ENCODE data around the gene FAM217B.
A peak's percentile ranks its signal among the peaks of the same experiment; 100 is the strongest.
"Not testable (repeated sequence)": the region's sequence is repeated elsewhere in the genome, so short reads cannot be mapped to it uniquely, and the experiment has no call there.

FAM217B gene

GRCh38 chr20:59938221-59938620 lies 2.0 kb upstream of the FAM217B start:
- no peak for FAIRE-seq

GRCh38 chr20:59938696-59939051 lies 1.5 kb upstream of the FAM217B start:
- peak; percentile 10 for DNase-seq (ENCODE audit: low spot score)
- FAIRE-seq: no peak

More at GRCh38 chr20:59938221-59938620, 2.0 kb upstream of the FAM217B start:
- DNase-seq (ENCODE audit: low spot score): peak; percentile 24

- DNase-seq (ENCODE audit: low spot score) (no peak), FAIRE-seq (no peak)
Measured at GRCh38 chr20:59939052-59939878, 924 bp upstream of the FAM217B start.

- DNase-seq (ENCODE audit: low spot score) (no peak), FAIRE-seq (no peak)
Measured at GRCh38 chr20:59939879-59940128, 385 bp upstream of the FAM217B start.

- DNase-seq (ENCODE audit: low spot score) (no peak), FAIRE-seq (no peak)
Measured at GRCh38 chr20:59940956-59941294, 736 bp downstream of the FAM217B start.

GRCh38 chr20:59942245-59942644 lies 2.1 kb downstream of the FAM217B start:
- FAIRE-seq (no peak), DNase-seq (ENCODE audit: low spot score) (no peak)

DNA sequence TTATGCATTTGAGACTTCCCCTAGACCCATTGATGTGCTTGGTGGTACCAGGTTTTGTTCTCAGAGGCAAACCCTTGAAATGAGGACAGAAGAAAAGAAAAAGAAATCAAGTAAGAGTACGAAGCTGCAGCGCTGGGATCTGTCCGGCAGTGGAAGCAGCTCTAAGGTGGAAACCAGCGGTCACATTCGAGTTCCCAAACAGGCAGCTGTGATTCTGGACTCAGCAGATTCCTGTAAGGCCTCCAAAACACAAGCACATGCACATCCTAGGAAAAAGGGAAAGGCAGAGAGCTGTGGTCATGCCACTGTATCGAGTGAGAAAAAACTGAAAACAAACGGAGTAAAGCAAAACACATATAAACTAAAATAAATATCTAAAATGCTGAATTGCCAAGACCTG lies 4.5 kb downstream of the FAM217B start:
- no peak for FAIRE-seq
- no peak for DNase-seq (ENCODE audit: low spot score)

DNA sequence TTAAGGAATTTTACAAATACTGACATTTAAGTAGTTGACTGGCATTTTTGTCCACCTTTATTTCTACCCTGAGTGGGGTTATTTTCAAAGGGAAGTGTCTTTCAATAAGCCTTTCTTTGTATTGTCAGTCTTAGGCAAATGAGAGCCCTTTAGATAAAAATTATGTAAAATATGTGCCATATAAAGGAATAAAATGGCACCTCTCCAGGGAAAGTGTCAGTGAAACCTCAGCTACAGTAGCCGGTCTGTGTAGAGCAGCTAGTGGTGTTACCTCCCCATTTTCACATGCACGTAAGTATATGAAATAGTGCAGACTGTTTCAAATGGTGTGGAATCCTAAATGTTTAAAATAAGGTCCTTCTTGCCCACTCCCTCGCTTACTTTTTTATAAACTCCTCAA lies 5.0 kb downstream of the FAM217B start:
- DNase-seq (ENCODE audit: low spot score) (no peak), FAIRE-seq (no peak)

- FAIRE-seq (no peak), DNase-seq (ENCODE audit: low spot score) (no peak)
Measured at GRCh38 chr20:59945731-59946130, 5.5 kb downstream of the FAM217B start.

DNA sequence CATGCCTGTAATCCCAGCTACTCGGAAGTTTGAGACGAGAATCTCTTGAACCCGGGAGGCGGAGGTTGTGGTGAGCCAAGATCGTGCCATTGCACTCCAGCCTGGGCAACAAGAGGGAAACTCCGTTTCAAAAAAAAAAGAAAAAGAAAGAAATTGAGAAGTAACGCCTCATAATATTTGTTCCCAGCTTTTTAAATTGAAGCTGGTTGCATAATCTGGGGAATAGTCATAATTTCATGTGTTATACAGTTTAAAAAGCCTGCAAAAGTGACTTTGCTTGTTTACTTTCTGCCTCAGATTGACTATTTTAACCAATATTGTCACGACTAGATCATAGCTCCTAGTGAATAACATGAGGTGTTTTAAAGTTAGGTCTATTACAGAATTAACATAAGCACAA lies 7.2 kb downstream of the FAM217B start:
- no peak for FAIRE-seq
- DNase-seq (ENCODE audit: low spot score): no peak

DNA sequence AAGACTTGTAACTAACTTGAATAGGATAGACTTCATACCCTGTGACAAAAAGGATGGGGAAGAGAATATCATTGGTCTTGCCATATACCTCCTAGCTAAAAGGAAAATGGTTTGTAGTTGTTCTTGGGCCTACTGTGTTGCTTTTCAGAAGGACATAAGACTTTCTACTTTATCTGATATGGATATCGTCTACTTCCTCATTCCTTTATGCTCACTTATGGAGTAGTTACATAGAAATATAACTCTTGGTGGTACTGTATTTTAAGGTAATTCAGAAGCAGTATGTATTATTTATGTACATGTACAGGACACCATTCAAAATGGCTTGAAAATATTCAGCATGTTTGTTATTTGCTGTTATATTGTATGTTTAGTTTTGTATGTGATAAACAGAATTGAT lies 8.0 kb downstream of the FAM217B start:
- FAIRE-seq: no peak
- DNase-seq (ENCODE audit: low spot score): no peak

DNA sequence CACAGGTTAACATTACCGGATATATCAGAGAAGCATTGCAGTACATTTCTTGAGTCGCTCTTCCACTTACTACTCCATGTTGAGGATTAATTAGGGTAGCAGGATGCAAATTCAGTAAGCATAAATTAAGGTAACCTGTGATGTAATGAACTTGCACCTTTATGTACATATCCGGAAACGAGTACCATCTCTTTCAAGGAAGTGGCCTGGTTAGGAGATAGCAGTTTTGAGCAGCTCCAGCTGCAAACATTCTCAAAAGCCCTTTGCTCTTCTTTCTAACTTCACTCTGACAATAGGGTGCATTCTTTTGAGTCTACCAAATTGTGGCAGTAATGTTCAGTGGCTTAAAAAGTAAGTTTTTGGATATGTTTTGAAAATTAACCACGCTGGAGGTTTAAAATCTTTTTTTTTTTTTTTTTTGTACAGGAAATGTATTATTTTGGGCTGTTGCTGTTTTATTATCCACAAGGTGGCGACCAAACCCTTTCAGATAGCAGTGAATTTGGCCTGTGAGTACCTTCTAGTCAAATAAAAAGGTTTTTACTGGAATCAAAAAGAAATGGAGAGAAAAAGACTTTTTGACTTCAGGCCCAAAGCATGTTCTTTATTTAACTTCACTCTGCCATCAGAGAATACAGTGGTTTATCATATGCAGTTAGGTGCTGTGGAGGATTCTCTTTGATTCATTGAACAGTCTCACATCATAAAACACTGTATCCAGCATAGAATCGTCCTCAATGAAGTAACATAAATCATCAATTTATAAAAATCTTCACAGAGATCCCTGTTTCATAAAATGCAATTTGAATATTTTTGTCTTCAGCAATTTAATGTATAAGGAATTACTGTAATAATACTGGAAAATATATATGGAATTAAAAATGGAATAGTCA lies 8.9 kb downstream of the FAM217B start:
- FAIRE-seq: peak; percentile 62
- DNase-seq (ENCODE audit: low spot score): no peak

GRCh38 chr20:59949911-59950310 lies 9.7 kb downstream of the FAM217B start:
- FAIRE-seq: no peak

DNA sequence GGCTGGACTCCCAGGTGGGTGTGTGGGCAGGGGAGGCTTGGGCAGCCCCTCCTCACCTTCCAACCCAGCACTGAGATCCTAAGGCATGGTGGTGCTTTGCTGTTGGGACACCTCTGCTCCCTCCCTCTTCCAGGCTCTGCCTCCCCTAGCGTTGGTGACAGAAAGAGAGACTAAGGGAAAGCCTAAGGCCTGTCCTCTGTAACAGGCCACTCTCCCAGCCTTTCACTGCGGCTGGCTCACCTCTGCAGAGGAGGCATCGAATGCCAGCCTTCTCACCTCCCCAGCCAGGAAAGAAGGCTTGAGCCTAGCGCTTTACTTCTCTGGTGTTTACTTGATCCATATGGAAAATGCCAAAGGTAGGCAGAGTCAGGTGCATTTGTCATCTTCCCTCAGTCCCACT lies 14.5 kb downstream of the FAM217B start:
- FAIRE-seq (no peak), DNase-seq (ENCODE audit: low spot score) (no peak)

More at GRCh38 chr20:59949911-59950310, 9.7 kb downstream of the FAM217B start:
- no peak for DNase-seq (ENCODE audit: low spot score)

- DNase-seq (ENCODE audit: low spot score): peak; percentile 20
- no peak for FAIRE-seq
Measured at GRCh38 chr20:59955131-59955796, 15.1 kb downstream of the FAM217B start.

DNA sequence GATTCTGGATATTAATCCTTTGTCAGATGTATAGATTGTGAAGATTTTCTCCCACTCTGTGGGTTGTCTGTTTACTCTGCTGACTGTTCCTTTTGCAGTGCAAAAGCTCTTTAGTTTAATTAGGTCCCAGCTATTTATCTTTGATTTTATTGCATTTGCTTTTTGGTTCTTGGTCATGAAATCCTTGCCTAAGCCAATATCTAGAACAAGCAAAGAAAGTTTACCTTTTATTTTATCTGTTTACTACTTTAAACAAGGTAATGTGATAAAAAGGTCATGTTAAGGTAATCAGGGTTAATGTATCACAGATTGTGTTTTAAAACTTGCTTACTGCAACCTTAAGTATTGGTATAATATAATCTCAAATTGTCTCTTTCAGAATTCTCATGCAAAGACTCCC lies 17.4 kb downstream of the FAM217B start:
- FAIRE-seq; DNase-seq (ENCODE audit: low spot score): not testable (repeated sequence)

DNA sequence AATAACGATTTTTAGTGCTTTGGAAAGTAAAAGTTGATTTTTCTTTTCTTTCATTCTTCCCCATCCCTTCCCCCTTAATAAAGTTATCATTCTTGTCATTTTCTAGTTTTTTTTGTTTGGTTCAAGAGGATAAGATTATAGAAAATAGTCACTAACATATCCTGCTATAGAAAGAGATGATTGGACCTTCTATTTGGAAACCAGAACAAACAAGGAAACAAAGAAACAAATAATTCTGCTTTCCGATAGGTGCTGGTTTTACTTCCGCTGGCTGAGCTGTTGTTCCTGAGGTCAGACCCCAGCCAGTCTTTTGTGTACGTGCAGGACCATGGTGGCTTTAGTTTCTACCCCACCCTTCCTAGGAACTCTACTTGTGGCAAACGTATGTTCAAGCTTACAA lies 17.9 kb downstream of the FAM217B start, which contains the start of gene CDH26:
CDH26 (plus strand) TSS at position 301 of the 400 bp plus-strand sequence. CDS start 304 bp downstream, outside the sequence.
- DNase-seq (ENCODE audit: low spot score) (no peak), FAIRE-seq (no peak)

- FAIRE-seq: no peak
Measured at GRCh38 chr20:59958626-59959025, 18.4 kb downstream of the FAM217B start.

DNA sequence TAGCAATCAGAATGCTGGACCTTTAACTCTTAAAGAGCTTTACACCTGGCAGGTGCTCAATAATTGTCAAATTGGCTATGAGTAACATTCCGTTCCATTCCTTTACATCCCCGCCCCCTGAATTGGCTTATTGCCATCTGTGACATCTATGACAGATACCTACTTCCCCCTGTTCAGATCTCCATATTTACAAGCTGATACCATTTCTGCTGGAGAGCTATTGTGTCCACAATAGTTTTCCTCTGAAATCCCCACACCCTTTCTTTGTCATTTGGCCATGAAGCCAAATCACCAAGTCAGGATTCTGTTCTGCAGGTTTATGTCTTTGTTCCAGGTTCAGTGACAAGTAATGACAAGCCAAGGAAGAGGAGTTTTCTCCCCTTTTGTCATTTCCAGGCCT lies 21.2 kb downstream of the FAM217B start:
- no peak for DNase-seq (ENCODE audit: low spot score)

More at GRCh38 chr20:59958626-59959025, 18.4 kb downstream of the FAM217B start:
- no peak for DNase-seq (ENCODE audit: low spot score)

DNA sequence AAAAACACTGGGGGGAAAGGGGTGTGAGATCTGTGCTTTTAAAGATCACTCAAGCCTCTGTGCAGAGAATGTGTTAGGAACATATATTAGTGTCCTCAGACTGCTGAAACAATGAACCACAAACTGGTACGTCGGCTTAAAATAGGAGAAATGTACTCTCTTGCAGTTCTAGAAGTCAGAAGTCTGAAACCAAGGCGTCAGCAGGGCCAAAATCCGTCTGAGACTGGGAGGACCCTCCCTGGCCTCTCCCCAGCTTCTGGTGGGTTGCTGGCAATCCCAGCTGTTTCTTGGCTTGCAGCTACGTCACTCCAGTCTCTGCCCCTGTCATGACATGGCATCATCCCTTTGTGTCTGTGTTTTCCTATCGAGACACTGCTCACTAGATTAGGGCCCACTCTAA lies 22.0 kb downstream of the FAM217B start:
- DNase-seq (ENCODE audit: low spot score) (no peak), FAIRE-seq (no peak)

More for the DNA sequence above, 21.2 kb downstream of the FAM217B start:
- FAIRE-seq: no peak

DNA sequence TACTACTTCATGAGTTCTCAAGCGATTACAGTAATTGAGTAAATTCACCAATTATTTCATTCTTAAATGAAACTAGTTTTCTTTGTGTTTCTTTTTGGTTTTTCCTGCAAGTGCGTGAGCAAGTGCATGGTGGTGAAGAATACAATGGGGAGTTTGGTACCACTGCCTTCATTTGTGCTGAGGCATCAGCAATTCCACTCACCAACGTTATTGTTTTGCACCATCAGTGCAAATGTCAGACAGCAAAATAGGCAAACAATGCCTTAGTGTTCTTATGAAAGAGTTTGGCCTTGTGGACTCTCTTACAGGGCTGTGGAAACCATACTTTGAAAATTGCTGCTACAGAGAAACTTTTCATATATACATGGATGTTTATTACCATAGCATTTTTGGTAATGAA lies 26.2 kb downstream of the FAM217B start:
- FAIRE-seq: no peak
- DNase-seq (ENCODE audit: low spot score): no peak

DNA sequence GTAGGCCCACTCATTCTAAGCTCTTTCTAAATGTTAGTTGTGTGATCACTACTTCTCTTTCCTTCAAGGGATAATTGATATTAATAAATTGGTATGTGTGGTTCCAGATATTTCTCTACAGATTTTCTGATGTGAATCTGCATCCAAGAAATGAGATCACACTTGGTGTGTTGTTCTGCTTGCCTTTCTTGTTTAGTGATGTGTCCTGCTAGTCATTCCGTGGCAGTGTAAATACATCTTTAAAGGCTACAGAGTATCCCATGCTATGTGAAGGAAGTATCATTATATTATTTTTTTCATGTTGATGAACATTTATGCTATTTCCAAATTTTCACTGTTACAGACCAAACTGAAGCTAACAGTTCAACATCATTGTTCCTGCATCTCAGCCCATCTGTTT lies 31.2 kb downstream of the FAM217B start:
- FAIRE-seq (no peak), DNase-seq (ENCODE audit: low spot score) (no peak)
